Esophagus muscularis mucosa (tissue), 3 donors: Measurements from ENCODE around the gene YEATS2.

ENCODE experiments used
- CTCF ChIP-seq, 3 experiments: fragments of 200-600 bp in 2 of 3; fragments of 450-650 bp in 1 of 3; sonication (generic) in 2 of 3; IDR thresholded peaks; one replicate each; pipeline ENCODE4 v1.5.1; 2017 to 2019; ENCODE audit warnings: antibody characterized with exemption in 3 of 3, mild to moderate bottlenecking in 2 of 3, moderate library complexity in 1 of 3
- POLR2A ChIP-seq: fragments of 450-650 bp; IDR thresholded peaks from one replicate; pipeline ENCODE4 v1.6.1; 2017; ENCODE audit warnings: antibody characterized with exemption, moderate library complexity, mild to moderate bottlenecking, low read depth
- POLR2AphosphoS5 ChIP-seq, 2 donors: sonication (generic); formaldehyde crosslinking; IDR thresholded peaks; one replicate each; pipeline ENCODE4 v1.6.1; 2017; ENCODE audit warnings: antibody characterized with exemption in 2 of 2

- TF ChIP-seq POLR2A (no peak), CTCF (IDR thresholded peaks at IDR 0.05) (no peak), POLR2AphosphoS5 (IDR thresholded peaks at IDR 0.05) (no peak)
Observed at GRCh38 chr3:183824761-183825455, 127.3 kb downstream of the YEATS2 start.
